ENCODE measurements around the gene ACR. TPM values are rescaled to one million over a fixed set of nuclear protein-coding genes. Genes with fewer than 3 reads are reported as not detected.
A peak's percentile ranks its signal among the peaks of the same experiment; 100 is the strongest.

The ACR gene
- total RNA-seq, 1 donor from 2014 or later = 0.39 TPM

GRCh38 chr22:50702821-50703725, 34.9 kb upstream of the ACR start:
- DNase-seq = no peak

GRCh38 chr22:50703726-50704509, 34.1 kb upstream of the ACR start:
- DNase-seq = no peak

- no peak for DNase-seq
Measured at GRCh38 chr22:50704510-50705218, 33.3 kb upstream of the ACR start.

DNA sequence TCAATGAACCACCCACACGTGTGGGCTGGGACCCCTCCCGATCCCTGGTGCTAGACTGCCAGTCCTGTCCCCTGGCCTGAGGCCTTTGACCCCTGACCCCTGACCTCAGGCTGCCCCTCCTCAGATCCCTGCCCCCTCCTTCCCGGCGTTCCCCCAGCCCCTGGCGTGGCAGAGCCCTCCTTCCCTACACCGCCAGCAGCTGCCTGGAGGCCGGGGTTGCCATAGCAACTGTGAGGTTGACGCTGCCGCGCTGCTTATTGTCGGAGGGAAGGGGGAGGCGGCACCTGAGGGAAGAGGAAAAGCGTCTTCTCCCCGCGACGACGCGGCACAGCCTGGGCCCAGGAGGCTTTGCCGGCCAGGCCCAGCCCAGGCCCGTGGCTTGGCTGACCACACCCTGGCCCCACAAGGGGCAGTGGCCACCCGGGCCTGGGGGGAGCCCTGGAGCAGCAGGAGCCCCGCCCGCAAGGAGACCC, 32.7 kb upstream of the ACR start:
- peak; percentile 34 for DNase-seq

DNA sequence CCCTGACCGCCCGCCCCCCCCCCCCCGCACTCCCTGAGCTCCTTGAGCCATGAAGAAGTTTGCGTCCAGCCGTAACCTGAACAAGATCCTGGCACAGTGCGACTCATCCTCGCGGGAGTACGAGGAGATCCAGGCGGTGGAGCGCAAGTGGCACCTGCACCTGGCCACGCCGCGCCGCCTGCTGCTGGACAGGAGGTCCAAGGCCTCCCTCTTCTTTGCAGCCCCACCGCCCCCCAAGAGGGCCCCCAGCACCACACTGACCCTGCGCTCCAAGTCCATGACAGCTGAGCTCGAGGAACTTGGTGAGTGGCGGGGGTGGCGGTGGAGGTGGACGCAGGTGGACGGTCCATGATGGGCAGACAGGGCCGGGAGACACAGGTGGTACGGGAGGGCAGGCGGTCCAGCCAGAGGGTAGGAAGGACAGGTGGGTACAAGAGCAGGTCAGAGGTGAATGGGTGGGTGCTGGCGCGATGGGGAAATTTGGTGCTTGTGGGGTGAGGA, 32.1 kb upstream of the ACR start:
- DNase-seq = no peak

DNA sequence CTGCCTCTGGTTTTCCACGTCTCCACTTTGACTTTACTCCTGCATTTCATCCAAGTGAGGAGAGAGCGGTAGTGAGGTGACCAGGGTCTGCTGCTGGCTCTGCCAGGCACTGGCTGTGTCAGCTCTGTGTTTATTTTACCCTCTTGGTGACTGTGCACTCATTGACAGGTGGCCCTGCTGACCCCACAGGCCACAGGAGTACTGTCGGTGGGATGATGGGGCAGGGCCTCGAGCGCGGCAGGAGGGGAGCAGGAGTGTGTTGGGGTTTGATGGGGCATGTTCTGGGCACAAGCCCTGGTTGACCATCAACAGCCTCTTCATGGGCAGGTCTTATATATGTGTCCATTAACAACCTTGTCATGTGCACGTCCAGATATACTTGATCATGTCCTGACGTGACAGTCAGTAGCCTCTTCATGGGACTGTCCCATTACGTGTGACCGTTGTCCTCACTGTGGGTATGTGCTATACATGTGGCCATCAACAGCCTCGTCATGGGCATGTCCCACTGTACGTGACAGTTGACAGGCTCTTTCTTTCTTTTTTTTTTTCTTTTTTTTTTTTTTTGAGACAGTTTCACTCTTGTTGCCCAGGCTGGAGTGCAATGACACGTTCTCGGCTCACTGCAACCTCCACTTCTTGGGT, 31.4 kb upstream of the ACR start:
- no peak for DNase-seq

GRCh38 chr22:50708474-50708873, 29.5 kb upstream of the ACR start:
- no peak for DNase-seq

GRCh38 chr22:50708996-50709395, 29.0 kb upstream of the ACR start:
- DNase-seq = no peak

GRCh38 chr22:50710221-50710620, 27.8 kb upstream of the ACR start:
- no peak for DNase-seq

DNA sequence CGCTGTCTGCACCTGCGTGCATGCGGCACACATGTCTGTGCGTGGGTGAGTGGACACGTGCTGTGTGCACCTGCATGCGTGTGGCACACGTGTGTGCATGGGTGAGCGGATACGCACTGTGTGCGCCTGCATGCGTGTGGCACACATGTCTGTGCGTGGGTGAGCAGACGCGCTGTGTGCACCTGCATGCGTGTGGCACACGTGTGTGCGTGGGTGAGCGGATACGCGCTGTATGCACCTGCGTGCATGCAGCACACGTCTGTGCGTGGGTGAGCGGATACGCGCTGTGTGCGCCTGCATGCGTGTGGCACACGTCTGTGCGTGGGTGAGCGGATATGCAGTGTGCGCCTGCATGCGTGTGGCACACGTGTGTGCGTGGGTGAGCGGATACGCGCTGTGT, 27.1 kb upstream of the ACR start:
- no peak for DNase-seq

- DNase-seq = no peak
Measured at GRCh38 chr22:50711446-50712340, 26.3 kb upstream of the ACR start.

- no peak for DNase-seq
Measured at GRCh38 chr22:50712341-50713007, 25.5 kb upstream of the ACR start.

DNA sequence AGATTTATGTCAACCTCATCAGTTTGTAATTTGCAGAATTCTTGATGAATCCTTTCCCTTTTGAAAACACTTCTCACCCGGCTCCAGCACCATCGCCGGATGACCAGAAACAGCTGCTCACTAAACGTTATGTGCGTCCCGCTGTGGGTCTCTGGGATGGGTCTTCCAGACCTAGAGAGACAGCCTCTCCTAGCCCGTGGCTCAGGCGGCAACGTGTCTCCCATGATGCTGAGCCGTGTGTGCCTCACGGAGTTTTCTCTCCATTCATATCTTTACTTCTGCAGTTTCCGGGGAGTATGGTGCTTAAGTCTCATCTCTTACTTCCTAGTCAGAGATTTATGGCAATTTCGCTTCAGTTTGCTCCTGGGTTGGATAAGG, 25.0 kb upstream of the ACR start:
- DNase-seq = no peak

- no peak for DNase-seq
Measured at GRCh38 chr22:50713571-50714056, 24.4 kb upstream of the ACR start.

DNA sequence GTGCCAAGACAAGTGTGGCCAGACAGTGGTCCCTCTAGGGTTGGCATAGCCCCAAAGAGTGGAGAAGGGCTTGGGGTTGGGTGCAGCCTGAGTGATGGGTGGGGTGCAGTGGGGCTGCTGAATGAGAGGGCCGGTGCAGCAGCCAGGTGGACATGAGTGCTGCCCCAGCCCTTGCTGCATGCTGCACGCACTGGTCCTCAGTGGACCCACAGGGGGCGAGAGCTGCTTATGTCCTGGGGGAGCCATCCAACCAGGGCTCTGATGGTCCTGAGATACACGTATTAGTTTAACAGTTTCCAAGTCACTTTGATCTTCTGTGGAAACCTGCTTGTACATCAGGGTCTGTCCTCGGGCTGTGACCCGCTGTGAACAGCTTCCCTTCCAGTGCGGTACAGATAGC, 23.9 kb upstream of the ACR start:
- DNase-seq = no peak

DNA sequence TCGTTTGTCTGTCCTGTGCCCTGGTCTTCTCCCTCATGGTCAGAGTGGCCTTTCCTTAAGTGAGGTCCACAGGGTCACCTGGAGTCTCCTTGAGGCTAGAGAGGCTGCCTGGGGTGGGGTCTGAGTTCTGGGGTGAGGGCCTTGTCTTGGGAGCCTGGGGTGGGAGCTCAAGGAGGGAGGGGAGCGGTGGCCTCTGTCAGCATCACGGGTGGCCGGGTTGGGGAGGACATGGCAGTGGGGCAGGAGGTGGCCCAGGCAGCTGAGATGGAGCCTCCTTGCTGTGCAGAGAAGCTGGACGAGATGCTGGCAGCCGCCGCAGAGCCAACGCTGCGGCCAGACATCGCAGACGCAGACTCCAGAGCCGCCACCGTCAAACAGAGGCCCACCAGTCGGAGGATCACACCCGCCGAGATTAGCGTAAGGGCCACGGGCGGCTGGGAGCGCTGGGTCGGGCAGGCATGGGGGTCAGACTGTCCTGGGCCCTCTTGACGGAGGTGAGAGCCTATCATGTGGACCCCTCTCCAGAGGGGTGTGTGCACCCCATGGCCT, 23.3 kb upstream of the ACR start:
- DNase-seq = no peak

GRCh38 chr22:50715250-50715649, 22.8 kb upstream of the ACR start:
- no peak for DNase-seq

GRCh38 chr22:50715776-50716175, 22.2 kb upstream of the ACR start:
- no peak for DNase-seq

DNA sequence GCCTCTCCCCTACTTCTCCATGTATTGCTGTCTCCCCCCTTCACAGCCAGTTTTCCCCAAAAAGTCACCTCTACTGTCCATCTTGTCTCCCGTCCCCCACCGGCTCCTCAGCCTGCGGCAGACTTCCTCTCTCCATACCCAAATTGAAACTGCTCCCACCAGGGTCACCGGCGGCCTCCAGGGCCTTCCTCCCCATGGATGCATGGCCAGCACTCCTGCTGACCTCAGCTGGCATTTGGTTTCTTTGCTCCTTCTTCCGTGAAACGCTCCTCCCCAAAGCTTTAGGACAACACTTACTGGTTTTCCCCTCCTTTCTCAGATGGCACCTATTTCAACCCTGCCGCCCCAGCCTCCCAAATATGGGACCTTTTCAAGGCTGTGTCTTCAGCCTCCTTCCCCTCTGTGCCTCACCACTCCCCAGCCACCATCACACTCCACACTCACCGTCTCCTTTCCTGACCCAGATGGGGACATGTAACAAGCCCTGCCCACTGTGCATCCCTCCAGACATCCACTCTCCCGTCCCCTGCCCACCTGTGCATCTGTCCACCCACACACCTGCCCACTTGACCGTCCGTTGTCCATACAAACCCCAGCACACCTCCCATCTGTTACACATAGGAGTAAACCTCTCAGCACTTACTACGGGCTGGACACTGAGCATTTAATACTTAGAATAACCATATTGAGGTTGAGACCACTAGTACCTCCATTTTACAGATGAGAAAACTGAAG, 21.5 kb upstream of the ACR start:
- no peak for DNase-seq

Measured in skin of body (tissue), 2 donors.